ENCODE data around the gene AXDND1. TPM values are rescaled to one million over a fixed set of nuclear protein-coding genes. Genes with fewer than 3 reads are reported as not detected.

The AXDND1 gene
- total RNA-seq, 1 experiment from 2014 or later: 0.48 TPM

DNA sequence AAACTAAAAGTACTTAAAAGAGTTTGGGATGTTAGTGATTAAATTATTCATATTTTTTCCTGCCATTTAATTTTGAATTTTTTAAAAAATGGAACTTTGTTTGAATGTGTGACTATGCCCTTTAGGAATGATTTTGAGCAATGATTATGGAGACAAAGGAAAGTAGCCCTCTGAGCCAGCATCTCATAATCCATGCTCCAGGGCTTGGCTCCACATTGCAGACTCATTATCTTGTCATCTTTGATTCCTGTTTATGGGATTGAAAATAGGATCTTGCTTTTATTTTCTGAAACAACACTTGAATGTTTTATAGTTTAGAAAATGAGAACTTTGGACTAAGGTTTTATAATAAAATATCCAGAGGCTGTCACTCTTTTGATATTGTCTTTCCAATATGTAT is 14.5 kb downstream of the AXDND1 start:
- TF ChIP-seq, protein P1, sequence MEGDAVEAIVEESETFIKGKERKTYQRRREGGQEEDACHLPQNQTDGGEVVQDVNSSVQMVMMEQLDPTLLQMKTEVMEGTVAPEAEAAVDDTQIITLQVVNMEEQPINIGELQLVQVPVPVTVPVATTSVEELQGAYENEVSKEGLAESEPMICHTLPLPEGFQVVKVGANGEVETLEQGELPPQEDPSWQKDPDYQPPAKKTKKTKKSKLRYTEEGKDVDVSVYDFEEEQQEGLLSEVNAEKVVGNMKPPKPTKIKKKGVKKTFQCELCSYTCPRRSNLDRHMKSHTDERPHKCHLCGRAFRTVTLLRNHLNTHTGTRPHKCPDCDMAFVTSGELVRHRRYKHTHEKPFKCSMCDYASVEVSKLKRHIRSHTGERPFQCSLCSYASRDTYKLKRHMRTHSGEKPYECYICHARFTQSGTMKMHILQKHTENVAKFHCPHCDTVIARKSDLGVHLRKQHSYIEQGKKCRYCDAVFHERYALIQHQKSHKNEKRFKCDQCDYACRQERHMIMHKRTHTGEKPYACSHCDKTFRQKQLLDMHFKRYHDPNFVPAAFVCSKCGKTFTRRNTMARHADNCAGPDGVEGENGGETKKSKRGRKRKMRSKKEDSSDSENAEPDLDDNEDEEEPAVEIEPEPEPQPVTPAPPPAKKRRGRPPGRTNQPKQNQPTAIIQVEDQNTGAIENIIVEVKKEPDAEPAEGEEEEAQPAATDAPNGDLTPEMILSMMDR (conservative IDR thresholded peaks at IDR 0.05): no peak
- no peaks in the 10 kb centered on the region for H3K4me1 ChIP-seq (ENCODE audit: insufficient read depth, low read length)
- no peaks in the 10 kb centered on the region for H3K23me2 ChIP-seq (ENCODE audit: insufficient read length, low read depth, low read length, poor library complexity, severe bottlenecking)
- H3K18ac ChIP-seq (ENCODE audit: insufficient read length, low read depth, low read length): no peak overlapping the region
- DNase-seq: no peak
- H3T11ph ChIP-seq (ENCODE audit: low read length): no peak overlapping the region
- no peaks in the 10 kb centered on the region for H3K79me2 ChIP-seq (ENCODE audit: insufficient read depth, low read length)
- H3K56ac ChIP-seq (ENCODE audit: insufficient read length, low read depth, low read length): no peak overlapping the region
- no peak overlapping the region for H3K4me2 ChIP-seq (ENCODE audit: insufficient read depth, insufficient read length, low read length)
- no peaks in the 10 kb centered on the region for H3K36me3 Mint-ChIP-seq (ENCODE audit: insufficient read depth in 1 of 3, low read depth in 3 of 3)
- no peaks in the 10 kb centered on the region for H3K9me3 Mint-ChIP-seq
- no peak overlapping the region for H4K8ac ChIP-seq (replicated peaks; ENCODE audit: insufficient read length, low read depth, low read length)
- H3K27ac ChIP-seq (ENCODE audit: insufficient read length, low read depth, low read length): no peak overlapping the region
- H3K9ac ChIP-seq (ENCODE audit: extremely low read depth, insufficient read length, low read length): no peak overlapping the region
- no peak overlapping the region for H2BK20ac ChIP-seq (ENCODE audit: low read depth, low read length, poor library complexity, severe bottlenecking)
- H3K4me1 Mint-ChIP-seq: no peaks in the 10 kb centered on the region
- no peak overlapping the region for H4K5ac ChIP-seq (ENCODE audit: insufficient read length, low read depth, low read length)
- no peaks in the 10 kb centered on the region for H3K27me3 ChIP-seq (ENCODE audit: insufficient read depth, low read length)
- no peak overlapping the region for H2BK15ac ChIP-seq (ENCODE audit: low read depth, low read length)
- no peak overlapping the region for H3K27ac Mint-ChIP-seq
- H3K79me1 ChIP-seq (ENCODE audit: insufficient read depth, low read depth, low read length, poor library complexity, severe bottlenecking): no peaks in the 10 kb centered on the region
- no peak overlapping the region for H3K23ac ChIP-seq (ENCODE audit: insufficient read length, low read depth, low read length)
- no peak overlapping the region for H3K4me3 Mint-ChIP-seq
- H4K20me1 ChIP-seq (ENCODE audit: control insufficient read depth, insufficient read depth, insufficient read length): no peaks in the 10 kb centered on the region
- no peaks in the 10 kb centered on the region for H3K27me3 Mint-ChIP-seq (ENCODE audit: low read depth)
- no peak overlapping the region for H4K91ac ChIP-seq (ENCODE audit: insufficient read length, low read depth, low read length)
- H3K14ac ChIP-seq (ENCODE audit: insufficient read depth, low read length): no peak overlapping the region
- H2BK5ac ChIP-seq (ENCODE audit: insufficient read length, low read length): no peak overlapping the region
- no peak overlapping the region for H2AK5ac ChIP-seq (ENCODE audit: insufficient read length, low read length)
- no peak overlapping the region for H3K4ac ChIP-seq (ENCODE audit: low read depth, low read length)
- H2BK12ac ChIP-seq (ENCODE audit: insufficient read length, low read depth, low read length): no peak overlapping the region
- H3K9me3 ChIP-seq (ENCODE audit: control insufficient read depth, low read depth, low read length): no peaks in the 10 kb centered on the region
- H2AFZ ChIP-seq (ENCODE audit: low read length): no peak overlapping the region
- no peak overlapping the region for H2BK120ac ChIP-seq (ENCODE audit: low read depth, low read length, poor library complexity, severe bottlenecking)
